GM18520 (cell line): Measurements from ENCODE around the gene MYO9B.

ENCODE experiments used
- ATAC-seq: cut with Tn5 transposase; IDR thresholded peaks from one replicate; pipeline ENCODE4 v1.9.1; 2021; ENCODE audit not compliant: unreplicated experiment

Gene MYO9B

GRCh38 chr19:17058236-17058635 is 17.3 kb upstream of the MYO9B start:
- no peak for ATAC-seq

GRCh38 chr19:17060802-17061201 is 14.8 kb upstream of the MYO9B start:
- ATAC-seq: no peak

DNA sequence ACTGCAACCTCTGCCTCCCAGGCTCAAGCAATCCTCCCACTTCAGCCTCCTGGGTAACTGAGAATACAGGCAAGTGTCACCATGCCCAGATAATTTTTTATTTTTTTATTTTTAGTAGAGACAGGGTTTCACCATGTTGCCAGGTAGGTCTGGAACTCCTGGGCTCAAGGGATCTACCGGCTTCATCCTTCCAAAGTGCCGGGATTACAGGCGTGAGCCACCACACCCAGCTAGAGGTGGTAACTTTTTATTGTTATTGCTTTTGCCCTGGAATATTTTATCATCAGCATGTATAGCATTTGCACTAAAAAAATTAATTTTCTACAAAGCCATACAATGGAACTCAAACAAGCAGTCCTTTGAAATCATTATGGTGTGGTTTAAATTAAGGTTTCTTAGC is 14.4 kb upstream of the MYO9B start:
- ATAC-seq: no peak

DNA sequence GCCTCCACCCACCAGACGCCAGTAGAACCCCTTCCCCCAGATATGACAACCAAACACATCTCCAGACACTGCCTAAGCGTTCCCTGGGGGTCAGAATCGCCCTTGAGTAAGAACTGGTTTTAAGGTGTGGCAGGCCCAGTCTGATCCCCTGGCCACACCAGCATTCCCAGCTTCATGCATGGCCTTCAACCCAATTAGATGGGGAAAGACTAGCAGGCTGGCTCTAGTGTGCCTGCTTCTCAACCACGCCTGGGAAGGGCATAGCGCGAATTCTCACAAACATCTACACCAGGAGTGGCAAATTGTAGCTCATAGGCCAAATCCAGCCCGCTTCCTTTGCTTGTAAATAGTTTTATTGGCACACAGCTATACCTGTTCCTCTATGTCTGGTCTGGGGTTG is 13.9 kb upstream of the MYO9B start:
- ATAC-seq: no peak

GRCh38 chr19:17063428-17063827 is 12.1 kb upstream of the MYO9B start:
- ATAC-seq: no peak

DNA sequence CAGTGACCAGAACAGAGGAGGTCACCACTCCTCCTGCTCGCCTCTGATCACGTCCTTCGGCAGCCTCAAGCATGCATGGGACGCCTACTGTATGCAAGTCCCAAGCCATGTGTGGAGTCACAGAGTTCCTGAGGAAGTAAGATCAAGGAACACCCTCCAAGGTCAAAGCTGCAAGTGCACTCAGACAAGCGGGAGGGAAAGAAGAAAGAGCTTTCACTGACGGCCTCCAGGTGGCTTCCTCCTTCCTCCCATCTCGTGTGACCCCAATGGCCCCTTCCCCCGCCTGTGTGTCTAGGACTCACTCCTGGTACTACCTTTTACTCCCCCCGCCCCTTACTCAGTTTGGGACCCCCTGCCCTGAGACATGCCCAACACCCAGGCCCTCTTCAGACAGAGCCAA is 6.4 kb upstream of the MYO9B start:
- no peak for ATAC-seq

GRCh38 chr19:17070421-17070820 is 5.2 kb upstream of the MYO9B start:
- no peak for ATAC-seq

DNA sequence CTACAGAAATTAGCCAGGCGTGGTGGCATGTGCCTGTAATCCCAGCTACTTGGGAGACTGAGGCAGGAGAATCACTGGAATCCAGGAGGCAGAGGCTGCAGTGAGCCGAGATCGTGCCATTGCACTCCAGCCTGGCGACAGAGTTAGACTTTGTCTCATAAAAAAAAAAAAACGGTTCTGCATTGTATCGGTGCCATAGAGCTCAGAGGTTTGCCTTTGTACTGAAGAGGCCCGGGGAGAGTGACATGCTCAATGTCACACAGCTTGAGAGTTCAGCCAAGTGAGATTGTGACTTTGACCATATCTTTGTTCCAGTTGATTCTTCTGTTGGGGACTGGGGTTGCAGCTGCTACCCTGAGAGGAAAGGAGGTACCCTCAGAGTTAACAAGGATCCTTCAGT is 4.7 kb upstream of the MYO9B start:
- no peak for ATAC-seq

DNA sequence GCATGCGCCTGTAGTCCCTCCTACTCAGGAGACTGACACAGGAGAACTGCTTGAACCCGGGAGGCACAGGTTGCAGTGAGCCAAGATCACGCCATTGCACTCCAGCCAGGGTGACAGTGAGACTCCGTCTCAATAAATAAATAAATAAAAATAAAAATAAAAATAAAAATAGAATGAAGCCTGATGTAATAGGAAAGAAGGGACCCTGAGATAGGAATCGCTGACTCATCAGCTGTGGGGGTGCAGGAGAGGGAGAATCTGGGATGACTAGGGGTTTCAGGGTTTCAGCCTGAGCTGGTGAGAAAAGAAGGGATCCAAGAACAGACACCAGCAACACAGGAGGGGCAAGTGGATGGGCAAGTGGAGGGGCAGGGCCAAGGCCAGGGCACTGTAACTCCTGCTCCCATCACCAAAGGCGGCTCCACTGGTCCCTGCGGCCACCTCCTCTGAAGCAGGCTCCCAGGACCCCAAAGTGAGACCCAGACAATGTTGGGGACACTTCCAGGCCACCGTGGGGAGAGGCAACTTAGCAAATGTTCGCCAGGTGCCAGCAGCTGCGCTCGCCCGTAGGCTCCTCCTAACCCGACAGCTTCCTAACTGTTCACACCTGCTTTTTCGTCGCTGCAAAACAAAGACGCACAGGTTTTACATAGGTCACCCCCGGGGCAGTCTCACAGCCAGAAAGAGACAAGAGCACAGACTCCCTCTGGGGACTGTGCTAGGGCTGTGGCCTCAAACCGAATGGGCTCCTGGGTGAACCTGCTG is 1.5 kb upstream of the MYO9B start:
- no peak for ATAC-seq

DNA sequence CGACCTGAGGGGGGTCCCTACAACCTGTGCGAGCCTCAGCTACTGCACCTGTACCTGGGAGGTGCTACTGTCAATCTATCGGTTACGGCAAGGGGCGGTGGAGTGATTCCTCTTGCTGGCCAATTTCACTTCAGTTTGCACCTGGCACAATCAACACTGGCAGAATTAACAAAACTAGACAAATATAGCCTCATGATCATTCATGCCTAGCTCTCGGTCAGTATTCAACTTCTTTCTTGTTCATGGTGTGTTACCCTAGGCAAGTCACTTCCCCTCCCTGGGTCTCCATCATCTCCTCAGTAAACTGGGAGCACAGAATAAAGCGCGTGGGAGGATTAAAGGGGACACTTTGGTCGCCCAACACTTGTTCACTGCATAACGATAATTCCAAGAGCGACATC is 943 bp upstream of the MYO9B start:
- ATAC-seq: no peak

DNA sequence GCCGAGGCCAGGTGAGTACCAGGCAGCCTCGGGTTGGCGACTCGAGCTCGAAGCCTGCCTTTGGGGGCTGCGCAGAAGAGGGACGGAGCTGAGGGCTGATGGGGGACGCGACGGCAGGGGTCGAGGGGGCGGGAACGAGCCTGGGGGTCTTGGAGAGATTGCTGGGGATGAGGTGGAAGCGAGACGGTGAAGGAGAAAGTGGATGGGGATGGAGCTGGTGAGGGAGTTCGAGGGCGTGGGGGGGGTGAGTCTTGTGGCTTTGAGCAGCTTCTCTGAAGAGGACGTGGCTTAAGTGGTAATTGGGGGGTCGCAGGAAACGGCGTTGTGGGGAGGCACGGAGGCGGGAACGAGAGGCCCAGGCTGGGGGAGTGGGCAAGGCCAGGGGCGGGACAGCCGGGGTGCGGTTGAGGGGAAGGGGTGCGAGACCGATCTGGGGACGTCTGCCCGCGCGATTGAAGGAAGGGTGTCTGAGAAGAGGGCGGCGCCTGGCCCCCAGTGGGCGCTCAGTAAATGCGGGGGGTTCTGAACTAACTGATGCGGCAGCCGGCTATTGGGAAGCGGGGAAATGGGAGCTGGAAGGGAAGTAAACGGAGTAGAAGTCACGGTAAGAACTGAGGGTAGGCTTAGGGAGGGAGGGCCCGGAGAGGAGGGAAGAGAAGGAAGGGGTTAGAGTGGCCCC is 426 bp downstream of the MYO9B start:
- ATAC-seq: no peak

DNA sequence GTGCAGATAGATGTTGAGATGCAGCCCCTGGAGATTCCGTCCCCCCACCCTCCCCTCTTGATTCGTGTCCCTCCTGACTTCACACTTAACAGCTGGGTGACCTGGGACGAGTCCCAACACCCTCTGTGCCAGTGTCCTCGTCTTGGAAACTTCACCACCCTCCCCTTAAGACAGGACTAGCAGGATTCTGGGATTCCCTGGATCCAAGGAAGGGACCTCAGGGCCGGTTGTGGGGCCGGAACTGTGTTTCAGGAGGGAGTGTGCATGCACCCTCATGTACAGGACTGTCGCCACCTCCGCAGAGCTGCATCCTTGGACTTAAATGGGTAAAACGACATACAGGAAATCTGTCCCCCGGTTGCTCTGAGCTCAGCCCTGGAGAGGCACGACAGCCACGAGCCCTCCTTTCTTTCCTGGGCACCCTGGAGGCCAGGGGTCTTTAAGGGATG is 990 bp downstream of the MYO9B start:
- no peak for ATAC-seq

- no peak for ATAC-seq
Observed at GRCh38 chr19:17077447-17078028, 2.0 kb downstream of the MYO9B start.

DNA sequence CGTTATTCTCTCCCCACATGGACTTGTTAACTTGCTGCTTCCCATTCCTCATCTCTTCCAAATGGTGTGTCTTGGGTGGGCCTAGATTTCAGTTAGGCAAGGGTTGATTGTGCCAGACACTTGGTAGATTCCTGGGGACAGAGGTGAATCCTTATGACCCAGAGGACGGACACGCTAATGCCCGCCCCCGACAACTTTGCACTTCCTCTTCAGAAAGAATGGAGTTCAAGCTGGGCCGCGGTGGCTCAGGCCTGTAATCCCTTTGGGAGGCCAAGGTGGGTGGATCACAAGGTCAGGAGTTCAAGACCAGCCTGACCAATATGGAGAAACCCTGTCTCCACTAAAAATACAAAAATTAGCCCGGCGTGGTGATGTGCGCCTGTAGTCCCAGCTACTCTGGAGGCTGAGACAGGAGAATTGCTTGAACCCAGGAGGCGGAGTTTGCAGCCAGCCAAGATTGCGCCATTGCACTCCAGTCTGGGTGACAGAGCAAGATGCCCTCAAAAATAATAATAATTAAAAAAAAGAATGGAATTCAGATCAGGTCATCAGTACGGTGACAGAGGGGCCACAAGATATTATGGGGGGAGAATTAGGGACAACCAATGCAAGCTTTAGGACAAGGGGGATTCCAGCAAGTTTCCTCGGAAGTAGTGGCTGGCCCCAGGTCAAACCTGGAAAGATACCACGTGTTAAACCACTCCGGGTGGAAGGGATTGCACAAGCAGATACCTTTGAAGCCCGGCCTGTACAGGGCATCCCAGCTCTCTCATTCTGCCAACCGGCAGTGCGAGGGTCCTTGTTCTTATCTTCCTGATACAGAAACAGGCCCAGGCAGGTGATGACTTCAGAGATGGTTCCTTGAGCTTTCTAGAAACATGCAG is 2.7 kb downstream of the MYO9B start:
- no peak for ATAC-seq

GRCh38 chr19:17078920-17079709 is 3.5 kb downstream of the MYO9B start:
- no peak for ATAC-seq

DNA sequence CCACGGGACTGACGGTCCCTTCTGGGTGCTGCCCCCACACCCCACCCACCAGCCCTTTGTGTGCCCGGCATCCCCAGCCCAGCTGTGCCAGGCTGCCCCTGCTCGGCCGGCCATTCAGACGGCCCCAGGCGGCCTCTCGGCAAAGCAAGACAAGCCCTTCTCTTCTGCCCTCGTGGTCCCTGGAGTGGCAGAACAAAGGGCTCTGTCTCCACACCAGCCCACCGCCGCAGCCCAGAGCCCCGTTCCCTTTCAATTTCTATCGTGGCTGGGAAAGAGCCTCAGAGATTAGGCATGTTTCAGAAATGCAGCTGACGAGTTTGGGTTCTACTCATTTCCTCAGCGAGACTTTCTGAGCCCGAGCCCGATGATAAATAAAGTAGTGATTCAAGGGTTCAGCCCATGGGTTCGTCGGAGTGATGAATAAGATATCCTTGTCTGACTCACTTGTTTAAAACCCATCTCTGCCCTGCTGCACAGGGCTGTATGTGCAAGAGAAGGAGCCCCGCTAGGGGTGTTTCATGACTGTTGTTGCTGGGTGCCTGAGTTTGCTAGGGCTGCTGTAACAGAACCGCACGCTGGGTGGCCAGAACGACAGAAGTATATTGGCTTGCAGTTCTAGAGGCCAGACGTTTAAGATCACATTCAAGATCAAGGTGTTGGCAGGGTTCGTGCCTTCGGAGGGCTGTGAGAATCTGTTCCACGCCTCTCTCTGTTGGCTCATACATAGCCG is 4.3 kb downstream of the MYO9B start:
- ATAC-seq: peak; percentile 39

- no peak for ATAC-seq
Observed at GRCh38 chr19:17080440-17080801, 4.8 kb downstream of the MYO9B start.

DNA sequence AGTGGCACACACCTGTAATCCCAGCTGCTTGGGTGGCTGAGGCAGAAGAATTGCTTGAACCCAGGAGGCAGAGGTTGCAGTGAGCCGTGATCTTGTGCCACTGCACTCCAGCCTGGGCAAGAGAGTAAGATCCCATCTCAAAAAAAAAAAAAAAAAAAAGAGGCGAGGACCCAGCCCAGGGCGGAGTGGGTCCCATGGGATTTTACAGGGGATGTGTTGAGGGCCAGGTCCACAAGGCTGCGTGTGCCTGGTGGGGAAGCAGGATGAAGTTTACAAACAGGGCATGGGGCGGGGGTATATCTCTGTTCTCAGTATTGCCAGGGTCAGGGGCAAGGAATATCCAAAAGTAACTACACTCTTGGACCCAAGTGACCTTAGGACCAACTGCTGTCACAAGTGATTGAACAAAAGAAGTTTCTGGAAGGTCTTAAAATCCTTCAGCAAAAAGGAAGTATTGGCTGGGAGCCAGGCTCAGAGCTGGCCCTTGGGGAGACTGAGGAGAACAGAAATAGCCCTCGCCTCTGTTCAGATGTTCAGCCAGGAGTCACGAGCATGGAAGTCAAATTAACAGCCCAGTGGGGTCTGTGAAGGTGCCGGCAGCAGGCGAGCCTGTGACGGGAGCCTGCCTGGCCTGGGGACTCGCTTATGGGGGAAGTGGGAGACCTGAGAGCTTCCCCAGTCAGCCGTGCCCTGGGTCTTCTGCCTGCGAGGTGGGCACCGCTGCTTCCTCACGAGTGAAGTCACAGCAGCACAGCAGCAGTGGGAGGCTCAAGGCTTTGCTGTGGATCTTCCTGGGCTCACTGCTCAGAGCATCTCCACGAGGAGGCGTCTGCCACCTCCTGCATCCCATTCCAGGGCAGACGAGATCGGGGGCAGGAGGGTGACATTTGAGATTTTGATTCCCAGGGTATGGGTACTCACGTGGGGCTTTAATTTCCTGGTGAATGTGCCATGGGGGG is 6.4 kb downstream of the MYO9B start:
- ATAC-seq: no peak

DNA sequence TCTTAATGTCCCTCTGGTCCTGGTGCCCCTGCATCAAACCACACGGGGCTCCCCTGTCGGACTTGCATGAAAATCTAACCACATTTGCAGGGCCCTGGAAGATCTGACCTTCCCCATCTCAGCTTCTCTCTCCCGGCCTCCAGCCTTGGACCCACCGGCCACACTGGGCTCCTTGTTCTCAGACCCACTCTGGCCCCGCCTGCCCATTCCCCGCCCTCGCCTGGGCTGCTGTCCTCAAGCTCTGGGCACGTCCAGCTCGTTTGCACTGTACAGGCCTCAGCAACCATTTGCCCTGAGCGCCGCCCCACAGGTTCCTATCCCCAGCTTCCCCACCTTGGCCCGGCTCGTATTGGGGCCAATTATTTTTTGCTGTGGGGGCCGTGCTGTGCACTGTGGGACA is 10.5 kb downstream of the MYO9B start:
- no peak for ATAC-seq
